ENCODE data around the gene DAPK1. TPM values are rescaled to one million over a fixed set of nuclear protein-coding genes. Genes with fewer than 3 reads are reported as not detected.

DAPK1 gene
- total RNA-seq, 1 donor from 2014 or later: 17.8 TPM

GRCh38 chr9:87557996-87558395, 60.3 kb downstream of the DAPK1 start:
- Histone ChIP-seq H3K36me3 (no peaks in the 10 kb centered on the region), H3K27me3 (no peaks in the 10 kb centered on the region), H3K4me3 (no peak overlapping the region), H3K27ac (no peak overlapping the region), H3K9me3 (no peaks in the 10 kb centered on the region), H3K4me1 (no peaks in the 10 kb centered on the region)
- intact Hi-C loops (cut with DNase I): no loop called here
- no peak for DNase-seq (ENCODE audit: low spot score in 2 of 2)
- TF ChIP-seq, protein P1, sequence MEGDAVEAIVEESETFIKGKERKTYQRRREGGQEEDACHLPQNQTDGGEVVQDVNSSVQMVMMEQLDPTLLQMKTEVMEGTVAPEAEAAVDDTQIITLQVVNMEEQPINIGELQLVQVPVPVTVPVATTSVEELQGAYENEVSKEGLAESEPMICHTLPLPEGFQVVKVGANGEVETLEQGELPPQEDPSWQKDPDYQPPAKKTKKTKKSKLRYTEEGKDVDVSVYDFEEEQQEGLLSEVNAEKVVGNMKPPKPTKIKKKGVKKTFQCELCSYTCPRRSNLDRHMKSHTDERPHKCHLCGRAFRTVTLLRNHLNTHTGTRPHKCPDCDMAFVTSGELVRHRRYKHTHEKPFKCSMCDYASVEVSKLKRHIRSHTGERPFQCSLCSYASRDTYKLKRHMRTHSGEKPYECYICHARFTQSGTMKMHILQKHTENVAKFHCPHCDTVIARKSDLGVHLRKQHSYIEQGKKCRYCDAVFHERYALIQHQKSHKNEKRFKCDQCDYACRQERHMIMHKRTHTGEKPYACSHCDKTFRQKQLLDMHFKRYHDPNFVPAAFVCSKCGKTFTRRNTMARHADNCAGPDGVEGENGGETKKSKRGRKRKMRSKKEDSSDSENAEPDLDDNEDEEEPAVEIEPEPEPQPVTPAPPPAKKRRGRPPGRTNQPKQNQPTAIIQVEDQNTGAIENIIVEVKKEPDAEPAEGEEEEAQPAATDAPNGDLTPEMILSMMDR (IDR thresholded peaks at IDR 0.05): no peak

GRCh38 chr9:87558606-87559190, 61.0 kb downstream of the DAPK1 start:
- DNase-seq (ENCODE audit: low spot score in 2 of 2): no peak
- intact Hi-C loops (cut with DNase I): no loop called here
- TF ChIP-seq, protein P1 (IDR thresholded peaks at IDR 0.05): no peak
- no peak overlapping the region for H3K27ac ChIP-seq
- no peaks in the 10 kb centered on the region for H3K27me3 ChIP-seq
- H3K4me1 ChIP-seq: no peaks in the 10 kb centered on the region
- H3K4me3 ChIP-seq: no peak overlapping the region
- no peaks in the 10 kb centered on the region for H3K36me3 ChIP-seq
- H3K9me3 ChIP-seq: no peaks in the 10 kb centered on the region

DNA sequence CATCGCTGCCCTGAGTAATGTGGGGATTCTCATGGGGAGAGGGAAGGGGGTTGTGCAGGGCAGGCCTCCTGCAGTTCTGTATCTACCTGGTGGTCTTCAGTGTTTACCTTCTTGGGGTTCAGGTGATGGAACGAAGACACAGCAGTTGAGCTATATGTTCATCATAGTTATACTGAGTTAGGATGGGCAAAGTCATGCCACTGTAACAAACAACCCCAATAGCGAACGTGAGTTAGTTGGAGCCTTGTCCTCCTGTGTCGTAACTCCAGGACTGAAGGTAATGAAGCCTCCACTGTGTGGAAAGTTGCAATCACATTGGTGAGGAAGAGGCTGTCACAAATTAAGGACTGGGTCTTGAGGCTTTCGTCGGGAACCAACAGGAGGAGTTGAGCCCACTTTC, 64.4 kb downstream of the DAPK1 start:
- no peak overlapping the region for H3K27ac ChIP-seq
- no peaks in the 10 kb centered on the region for H3K36me3 ChIP-seq
- H3K9me3 ChIP-seq: no peaks in the 10 kb centered on the region
- DNase-seq (ENCODE audit: low spot score in 2 of 2): no peak
- no peaks in the 10 kb centered on the region for H3K27me3 ChIP-seq
- peaks cover 0 to under 1% of the 10 kb centered on the region in 2 donors for H3K4me1 ChIP-seq
- TF ChIP-seq, protein P1 (IDR thresholded peaks at IDR 0.05): no peak
- intact Hi-C loops (cut with DNase I): no loop called here
- H3K4me3 ChIP-seq: no peak overlapping the region

DNA sequence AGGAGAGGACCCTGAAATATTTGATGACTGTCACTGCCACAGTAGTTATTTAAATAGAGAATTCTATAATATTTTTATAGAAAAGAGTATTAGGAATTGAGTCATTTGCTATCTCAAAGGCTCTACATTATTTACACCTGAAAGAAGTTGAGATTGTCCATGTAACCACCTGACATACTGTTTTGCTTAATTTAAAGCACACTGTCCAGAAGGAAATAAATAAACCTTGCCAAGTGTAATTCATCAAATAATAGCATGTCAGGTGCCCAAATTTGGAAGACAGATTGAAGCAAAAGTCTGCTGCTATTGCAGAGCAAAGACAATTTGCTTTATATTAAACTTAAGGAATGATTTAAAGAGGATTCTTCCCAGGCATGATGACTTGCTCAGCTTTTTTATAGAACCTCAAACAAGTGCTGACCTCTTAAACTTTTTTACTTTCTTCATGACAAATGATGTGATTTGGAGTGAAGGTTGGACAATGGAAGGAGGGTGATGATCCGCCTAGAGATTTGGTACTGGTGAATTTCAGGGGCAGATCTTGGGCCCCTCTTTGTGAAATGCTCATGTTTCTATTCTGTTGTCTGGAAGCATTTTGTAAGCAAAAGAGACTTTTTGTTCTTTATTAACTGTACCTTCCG, 65.0 kb downstream of the DAPK1 start:
- Histone ChIP-seq H3K36me3 (no peaks in the 10 kb centered on the region), H3K27me3 (no peaks in the 10 kb centered on the region), H3K4me1 (peaks cover 0 to 2% of the 10 kb centered on the region in 2 donors), H3K9me3 (no peaks in the 10 kb centered on the region), H3K27ac (no peak overlapping the region), H3K4me3 (no peak overlapping the region)
- no peak for DNase-seq (ENCODE audit: low spot score in 2 of 2)
- intact Hi-C loops (cut with DNase I): no loop called here
- TF ChIP-seq, protein P1 (IDR thresholded peaks at IDR 0.05): no peak

GRCh38 chr9:87564111-87564510, 66.4 kb downstream of the DAPK1 start:
- intact Hi-C loops (cut with DNase I): no loop called here
- TF ChIP-seq, protein P1 (IDR thresholded peaks at IDR 0.05): no peak
- H3K4me3 ChIP-seq: no peak overlapping the region
- no peaks in the 10 kb centered on the region for H3K9me3 ChIP-seq
- no peak for DNase-seq (ENCODE audit: low spot score in 2 of 2)
- H3K4me1 ChIP-seq: peaks cover 0 to 7% of the 10 kb centered on the region in 2 donors
- no peaks in the 10 kb centered on the region for H3K36me3 ChIP-seq
- no peaks in the 10 kb centered on the region for H3K27me3 ChIP-seq
- no peak overlapping the region for H3K27ac ChIP-seq
